ENCODE data around the gene PHACTR1.

The PHACTR1 gene

DNA sequence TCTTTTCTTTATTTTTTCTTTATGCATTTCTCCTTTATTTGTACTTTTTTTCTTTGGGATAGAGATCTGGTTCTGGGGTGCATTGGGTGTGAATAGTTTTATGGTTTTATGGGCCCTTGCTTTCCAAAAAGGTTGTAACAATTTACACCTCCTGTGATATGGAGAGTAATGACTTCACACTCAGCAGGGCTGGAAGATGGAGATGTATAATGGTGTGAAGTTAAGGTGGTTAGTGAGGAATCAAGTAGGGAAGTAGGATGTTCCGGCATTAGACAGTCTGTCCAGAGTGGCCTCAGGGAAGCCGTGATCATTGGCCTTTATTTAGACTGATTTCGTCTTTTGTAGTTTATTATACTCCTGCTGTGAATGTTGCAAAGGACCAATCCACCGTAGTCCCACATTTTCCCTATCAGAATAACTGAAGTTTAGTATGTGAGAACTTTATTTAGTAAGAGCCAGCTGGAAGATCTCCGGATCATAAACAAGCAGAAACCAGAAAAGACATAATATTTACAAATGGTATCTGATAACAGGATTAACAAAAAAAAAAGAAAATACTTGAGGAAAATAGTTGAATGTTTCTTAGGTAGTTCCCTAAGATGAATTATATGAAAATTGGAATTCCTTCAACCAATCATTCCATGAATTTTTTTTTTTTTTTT is 356.2 kb downstream of the PHACTR1 start:
- no peak for DNase-seq (ENCODE audit: low read depth)

GRCh38 chr6:13074415-13075140 is 358.0 kb downstream of the PHACTR1 start:
- DNase-seq (ENCODE audit: low read depth): no peak

DNA sequence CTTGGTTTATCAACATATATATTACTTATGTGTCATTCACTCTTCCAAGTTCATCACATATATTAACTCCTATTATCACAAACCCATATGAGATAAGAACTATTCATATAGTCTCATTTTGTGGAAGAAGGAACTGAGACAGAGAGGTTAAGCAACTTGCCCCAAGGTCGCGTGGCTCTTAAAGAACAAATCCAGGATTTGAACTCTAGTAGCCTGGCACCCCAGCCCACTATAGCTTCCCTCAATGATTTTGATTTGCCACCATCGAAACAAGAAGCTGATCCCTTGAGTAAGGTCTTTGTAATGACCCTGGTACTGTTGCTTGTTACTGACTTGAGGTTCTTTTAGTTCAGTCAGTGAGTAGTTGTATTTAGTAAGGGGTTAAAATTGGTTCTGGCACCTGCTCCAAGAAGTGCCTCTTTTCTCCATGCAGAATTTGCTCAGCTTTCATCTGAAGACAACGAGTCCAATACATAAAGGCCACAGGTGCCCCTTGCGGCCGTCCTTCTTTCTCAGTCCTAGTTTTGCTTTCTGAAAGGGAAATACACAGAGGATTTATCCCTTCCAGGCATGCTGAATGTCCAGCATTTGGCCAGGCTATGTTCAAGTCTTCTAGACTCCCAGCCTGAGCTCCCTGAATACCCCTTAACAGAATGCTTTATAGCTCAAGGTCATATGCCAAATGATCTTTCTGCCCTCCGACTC is 358.7 kb downstream of the PHACTR1 start:
- DNase-seq (ENCODE audit: low read depth): no peak

- no peak for DNase-seq (ENCODE audit: low read depth)
Measured at GRCh38 chr6:13076575-13076974, 360.0 kb downstream of the PHACTR1 start.

GRCh38 chr6:13077117-13077516 is 360.6 kb downstream of the PHACTR1 start:
- no peak for DNase-seq (ENCODE audit: low read depth)

- no peak for DNase-seq (ENCODE audit: low read depth)
Measured at GRCh38 chr6:13079096-13079723, 362.6 kb downstream of the PHACTR1 start.

DNA sequence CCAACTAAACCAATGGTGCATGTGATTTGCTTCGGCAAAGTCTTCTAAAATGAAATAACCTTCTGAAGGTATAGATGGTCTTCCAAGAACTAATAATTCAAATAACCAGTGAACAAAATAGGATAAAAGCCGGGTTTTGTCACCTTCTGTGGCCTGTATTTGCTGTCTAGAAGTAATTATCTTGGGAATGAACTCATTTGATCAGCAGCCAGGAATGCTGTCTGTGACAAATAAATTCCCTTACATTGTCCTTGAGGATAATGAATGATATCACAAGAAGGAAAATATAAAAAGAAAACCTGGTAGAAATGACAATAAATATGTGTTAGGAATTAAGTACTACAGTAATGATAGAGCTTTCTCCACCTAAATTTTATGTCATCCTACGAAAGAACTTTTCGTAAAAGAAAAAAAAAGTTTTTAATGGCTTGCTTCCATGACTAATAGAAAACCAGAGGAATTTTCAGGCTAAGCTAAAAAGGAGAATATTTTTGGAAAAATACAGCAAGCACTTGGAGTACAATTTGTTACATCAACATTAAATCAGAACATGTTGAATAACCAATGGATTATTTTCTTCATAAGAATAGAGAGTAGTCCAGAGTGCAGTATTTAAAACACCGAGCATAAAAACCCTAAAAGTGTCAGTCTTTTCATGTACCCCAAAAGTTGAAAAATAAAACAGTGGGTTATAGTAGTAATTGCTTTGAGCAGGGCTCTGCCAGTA is 364.1 kb downstream of the PHACTR1 start:
- DNase-seq (ENCODE audit: low read depth): no peak

DNA sequence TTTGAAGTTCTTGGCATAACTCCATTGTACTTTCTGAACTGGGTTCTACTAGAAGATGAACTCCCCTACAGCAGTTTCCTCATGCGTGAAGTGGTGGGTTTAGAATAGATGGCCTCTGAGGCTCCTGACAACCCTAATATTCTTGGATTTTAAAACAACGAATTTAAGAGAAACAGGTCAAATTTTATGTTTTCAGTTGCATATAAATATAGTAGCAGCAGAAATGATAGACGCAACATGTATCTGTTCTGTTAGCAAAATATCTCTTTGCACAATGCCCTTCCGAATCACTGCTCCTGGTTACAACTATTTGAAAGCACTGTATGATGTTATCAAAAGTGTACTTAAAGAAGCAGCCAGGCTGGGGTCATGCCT is 364.6 kb downstream of the PHACTR1 start:
- DNase-seq (ENCODE audit: low read depth): no peak

GRCh38 chr6:13089296-13089994 is 372.9 kb downstream of the PHACTR1 start:
- no peak for DNase-seq (ENCODE audit: low read depth)

- no peak for DNase-seq (ENCODE audit: low read depth)
Measured at GRCh38 chr6:13091192-13091591, 374.6 kb downstream of the PHACTR1 start.

DNA sequence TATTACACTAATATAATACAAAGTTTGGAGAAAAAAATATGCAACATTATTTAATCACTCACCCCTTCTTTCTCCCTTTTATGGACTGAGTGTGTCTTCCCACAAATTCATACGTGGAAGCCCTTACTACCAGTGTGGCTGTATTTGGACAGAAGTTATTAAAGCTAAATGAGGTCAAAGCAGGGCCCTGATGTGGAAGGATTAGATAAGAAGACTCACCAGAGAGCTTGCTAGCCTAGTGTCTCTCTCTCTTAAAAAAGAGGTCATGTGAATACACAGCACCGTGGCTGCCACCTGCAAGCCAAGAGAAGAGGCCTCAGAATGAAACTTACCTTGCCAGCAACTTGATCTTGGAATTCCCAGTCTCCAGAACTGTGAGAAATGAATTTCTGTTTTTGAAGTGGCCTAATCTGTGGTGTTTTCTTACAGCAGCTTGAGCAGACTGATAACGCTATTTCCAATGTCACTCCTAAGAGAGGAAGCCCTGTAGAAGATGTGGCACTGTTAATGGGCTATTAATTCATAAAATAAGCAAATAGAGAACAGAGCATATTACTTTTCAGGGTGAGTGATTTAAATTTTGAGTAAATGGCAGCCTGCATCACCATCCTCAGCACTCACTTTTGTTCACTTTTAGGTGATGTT is 378.3 kb downstream of the PHACTR1 start:
- no peak for DNase-seq (ENCODE audit: low read depth)

DNA sequence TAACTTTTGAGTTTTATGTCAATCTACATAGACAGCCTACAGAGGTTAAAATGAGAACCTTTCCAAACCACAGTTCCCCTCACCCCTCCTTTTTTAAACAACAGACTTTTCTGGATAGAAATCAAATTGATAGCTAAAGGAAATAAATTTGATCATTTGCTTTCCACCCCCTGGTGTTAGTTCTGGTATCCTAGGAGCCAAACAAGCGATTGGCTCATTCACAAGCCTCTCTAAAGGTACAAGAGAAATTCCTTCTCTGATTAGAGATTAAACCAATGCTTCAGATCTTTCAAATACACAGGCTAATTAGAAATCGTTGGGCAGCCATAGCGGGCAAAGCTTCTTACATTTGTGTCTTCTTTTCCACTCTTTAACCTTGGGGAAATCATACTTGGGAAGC is 379.5 kb downstream of the PHACTR1 start:
- no peak for DNase-seq (ENCODE audit: low read depth)

DNA sequence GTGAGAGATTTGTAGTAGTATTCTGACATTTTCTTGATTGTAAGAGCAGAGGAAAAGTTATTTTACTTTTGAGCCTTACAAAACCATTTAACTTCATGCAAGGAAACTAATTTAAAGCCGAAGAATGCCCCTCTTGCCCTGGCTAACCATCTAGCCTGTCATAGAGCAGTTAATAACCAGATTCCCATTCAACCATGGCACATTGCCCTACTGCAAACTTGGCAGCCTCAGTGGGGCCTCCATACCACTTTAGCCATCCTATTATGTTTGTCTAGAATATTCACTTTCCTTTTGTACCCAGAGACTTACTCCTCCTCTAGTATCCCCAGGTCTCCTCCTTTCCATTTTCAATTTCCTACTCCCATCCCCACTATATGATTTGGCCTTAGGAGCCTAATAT is 380.9 kb downstream of the PHACTR1 start:
- DNase-seq (ENCODE audit: low read depth): no peak

- DNase-seq (ENCODE audit: low read depth): no peak
Measured at GRCh38 chr6:13098006-13098405, 381.4 kb downstream of the PHACTR1 start.

DNA sequence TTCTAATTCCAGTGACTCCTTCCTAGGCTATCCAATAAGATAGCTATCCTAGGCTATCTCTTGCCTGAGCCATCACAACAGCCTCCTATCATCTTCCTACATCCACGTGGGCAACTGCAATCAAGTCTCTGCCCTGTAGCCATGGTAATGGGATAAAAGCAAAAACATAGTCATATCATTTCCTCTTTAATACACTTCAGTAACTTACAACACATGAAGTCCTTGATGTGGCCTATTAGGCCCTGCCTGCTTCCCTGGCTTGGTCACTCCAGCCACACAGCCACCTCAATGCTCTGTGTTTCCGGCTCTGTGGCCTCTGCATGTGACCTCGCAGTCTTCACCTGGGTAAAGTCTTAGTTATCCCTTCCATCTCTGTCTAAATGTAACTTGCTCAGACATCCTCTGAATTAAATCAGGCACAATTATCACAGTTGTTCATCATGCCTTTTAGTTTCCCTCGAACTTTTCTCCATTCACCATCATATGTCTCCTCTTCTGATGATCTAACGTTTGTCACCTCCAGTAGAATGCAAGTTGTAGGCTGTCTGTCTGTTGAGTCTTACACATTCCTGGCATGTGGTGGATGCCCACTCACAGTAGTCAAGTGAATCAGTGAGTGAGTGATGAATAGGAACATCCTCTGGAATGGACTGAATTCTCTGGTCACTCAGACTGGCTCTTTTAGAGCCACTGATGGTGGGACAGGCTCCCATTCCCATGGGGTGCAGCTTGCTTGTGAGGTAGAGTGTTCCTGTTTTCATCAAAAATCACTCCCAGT is 382.4 kb downstream of the PHACTR1 start:
- no peak for DNase-seq (ENCODE audit: low read depth)

- DNase-seq (ENCODE audit: low read depth): no peak
Measured at GRCh38 chr6:13099771-13100170, 383.2 kb downstream of the PHACTR1 start.

GRCh38 chr6:13101409-13101808 is 384.8 kb downstream of the PHACTR1 start:
- DNase-seq (ENCODE audit: low read depth): no peak

GRCh38 chr6:13101985-13102384 is 385.4 kb downstream of the PHACTR1 start:
- no peak for DNase-seq (ENCODE audit: low read depth)

GRCh38 chr6:13103169-13103568 is 386.6 kb downstream of the PHACTR1 start:
- no peak for DNase-seq (ENCODE audit: low read depth)

GRCh38 chr6:13105139-13105538 is 388.6 kb downstream of the PHACTR1 start:
- no peak for DNase-seq (ENCODE audit: low read depth)
